ENCODE results near the gene CCDC50. TPM values are rescaled to one million over a fixed set of nuclear protein-coding genes. Genes with fewer than 3 reads are reported as not detected.

Gene CCDC50
- total RNA-seq, 5 donors from 2014 or later (not counting 1 experiment from before 2014, with no cell fraction given): 4.0 to 9.7 (median 9.7) TPM

GRCh38 chr3:191417457-191417729, 88.2 kb downstream of the CCDC50 start:
- Histone ChIP-seq H3K4me3 (ENCODE audit: control insufficient read depth in 1 of 2, extremely low read depth in 1 of 2, low read length in 1 of 2) (no peak overlapping the region), H3K27me3 (replicated peaks in 1 of 2; ENCODE audit: control insufficient read depth in 2 of 2, extremely low read depth in 1 of 2, insufficient read depth in 2 of 2, low read length in 1 of 2) (no peaks in the 10 kb centered on the region), H3K36me3 (ENCODE audit: control insufficient read depth in 2 of 2, extremely low read depth in 1 of 2, insufficient read depth in 1 of 2, low read length in 1 of 2) (no peaks in the 10 kb centered on the region), H3K27ac (ENCODE audit: low read length) (no peak overlapping the region), H3K4me1 (ENCODE audit: control insufficient read depth in 1 of 2, extremely low read depth in 1 of 2, insufficient read depth in 2 of 2, low read length in 2 of 2) (no peaks in the 10 kb centered on the region), H3K9me3 (no peaks in the 10 kb centered on the region)
- ATAC-seq (replicated peaks in 1 of 4): no peak
- CTCF ChIA-PET: no interaction called here
- peaks cover 1 to 5% of the 10 kb centered on the region in 2 donors for H3K27me3 Mint-ChIP-seq
- H3K4me1 Mint-ChIP-seq: no peaks in the 10 kb centered on the region
- H3K4me3 Mint-ChIP-seq: no peak overlapping the region
- POLR2A ChIA-PET: no interaction called here
- H3K27ac Mint-ChIP-seq: no peak overlapping the region
- no peak for DNase-seq
- WGBS (ENCODE audit: insufficient coverage): no CpG with 5 or more reads among the region's 6 CpGs
- H3K9me3 Mint-ChIP-seq: peaks cover 0 to 5% (median 2%) of the 10 kb centered on the region in 3 donors
- no peaks in the 10 kb centered on the region for H3K36me3 Mint-ChIP-seq

- peaks cover 0 to 5% (median 2%) of the 10 kb centered on the region in 3 donors for H3K9me3 Mint-ChIP-seq
- H3K9me3 ChIP-seq: no peaks in the 10 kb centered on the region
- H3K27ac ChIP-seq (ENCODE audit: low read length): no peak overlapping the region
- 86% methylated on average over 1 of the region's 2 CpGs for WGBS (ENCODE audit: insufficient coverage)
- no peaks in the 10 kb centered on the region for H3K27me3 ChIP-seq (replicated peaks in 1 of 2; ENCODE audit: control insufficient read depth in 2 of 2, extremely low read depth in 1 of 2, insufficient read depth in 2 of 2, low read length in 1 of 2)
- no peak overlapping the region for H3K4me3 Mint-ChIP-seq
- ATAC-seq (replicated peaks in 1 of 4) (no peak), DNase-seq (no peak)
- H3K36me3 Mint-ChIP-seq: no peaks in the 10 kb centered on the region
- H3K27ac Mint-ChIP-seq: no peak overlapping the region
- ChIA-PET POLR2A (no interaction called here), CTCF (no interaction called here)
- H3K4me1 Mint-ChIP-seq: no peaks in the 10 kb centered on the region
- peaks cover 1 to 5% of the 10 kb centered on the region in 2 donors for H3K27me3 Mint-ChIP-seq
- H3K4me3 ChIP-seq (ENCODE audit: control insufficient read depth in 1 of 2, extremely low read depth in 1 of 2, low read length in 1 of 2): no peak overlapping the region
- no peaks in the 10 kb centered on the region for H3K36me3 ChIP-seq (ENCODE audit: control insufficient read depth in 2 of 2, extremely low read depth in 1 of 2, insufficient read depth in 1 of 2, low read length in 1 of 2)
- no peaks in the 10 kb centered on the region for H3K4me1 ChIP-seq (ENCODE audit: control insufficient read depth in 1 of 2, extremely low read depth in 1 of 2, insufficient read depth in 2 of 2, low read length in 2 of 2)
Observed at GRCh38 chr3:191420771-191421170, 91.6 kb downstream of the CCDC50 start.

GRCh38 chr3:191424881-191425280, 95.7 kb downstream of the CCDC50 start:
- no peak for ATAC-seq (replicated peaks in 1 of 4)
- H3K27me3 Mint-ChIP-seq: peaks cover 0 to 5% of the 10 kb centered on the region in 2 donors
- Histone ChIP-seq H3K27ac (ENCODE audit: low read length) (no peak overlapping the region), H3K4me3 (ENCODE audit: control insufficient read depth in 1 of 2, extremely low read depth in 1 of 2, low read length in 1 of 2) (no peak overlapping the region), H3K9me3 (no peaks in the 10 kb centered on the region), H3K27me3 (replicated peaks in 1 of 2; ENCODE audit: control insufficient read depth in 2 of 2, extremely low read depth in 1 of 2, insufficient read depth in 2 of 2, low read length in 1 of 2) (no peaks in the 10 kb centered on the region), H3K36me3 (ENCODE audit: control insufficient read depth in 2 of 2, extremely low read depth in 1 of 2, insufficient read depth in 1 of 2, low read length in 1 of 2) (no peaks in the 10 kb centered on the region), H3K4me1 (ENCODE audit: control insufficient read depth in 1 of 2, extremely low read depth in 1 of 2, insufficient read depth in 2 of 2, low read length in 2 of 2) (no peaks in the 10 kb centered on the region)
- H3K4me1 Mint-ChIP-seq: no peaks in the 10 kb centered on the region
- no peaks in the 10 kb centered on the region for H3K36me3 Mint-ChIP-seq
- WGBS (ENCODE audit: insufficient coverage): 60% methylated on average over 3 of the region's 3 CpGs
- no peak overlapping the region for H3K27ac Mint-ChIP-seq
- ChIA-PET POLR2A (no interaction called here), CTCF (no interaction called here)
- H3K9me3 Mint-ChIP-seq: peaks cover 2 to 6% (median 3%) of the 10 kb centered on the region in 3 donors
- no peak for DNase-seq
- no peak overlapping the region for H3K4me3 Mint-ChIP-seq

- Mint-ChIP-seq H3K4me3 (no peak overlapping the region), H3K27ac (no peak overlapping the region), H3K36me3 (no peaks in the 10 kb centered on the region), H3K27me3 (peaks cover 0 to 2% of the 10 kb centered on the region in 2 donors), H3K9me3 (peaks cover 2 to 4% (median 3%) of the 10 kb centered on the region in 3 donors), H3K4me1 (no peaks in the 10 kb centered on the region)
- 92% methylated on average over 4 of the region's 11 CpGs for whole genome bisulfite sequencing (ENCODE audit: insufficient coverage)
- Histone ChIP-seq H3K27me3 (replicated peaks in 1 of 2; ENCODE audit: control insufficient read depth in 2 of 2, extremely low read depth in 1 of 2, insufficient read depth in 2 of 2, low read length in 1 of 2) (no peaks in the 10 kb centered on the region), H3K27ac (ENCODE audit: low read length) (no peak overlapping the region), H3K9me3 (no peaks in the 10 kb centered on the region), H3K4me3 (ENCODE audit: control insufficient read depth in 1 of 2, extremely low read depth in 1 of 2, low read length in 1 of 2) (no peak overlapping the region), H3K36me3 (ENCODE audit: control insufficient read depth in 2 of 2, extremely low read depth in 1 of 2, insufficient read depth in 1 of 2, low read length in 1 of 2) (no peaks in the 10 kb centered on the region), H3K4me1 (ENCODE audit: control insufficient read depth in 1 of 2, extremely low read depth in 1 of 2, insufficient read depth in 2 of 2, low read length in 2 of 2) (no peaks in the 10 kb centered on the region)
- CTCF ChIA-PET: no interaction called here
- ATAC-seq (replicated peaks in 1 of 4): no peak
- POLR2A ChIA-PET: no interaction called here
- DNase-seq: no peak
Observed at GRCh38 chr3:191425322-191425734, 96.1 kb downstream of the CCDC50 start.

- Histone ChIP-seq H3K9me3 (no peaks in the 10 kb centered on the region), H3K27me3 (replicated peaks in 1 of 2; ENCODE audit: control insufficient read depth in 2 of 2, extremely low read depth in 1 of 2, insufficient read depth in 2 of 2, low read length in 1 of 2) (no peaks in the 10 kb centered on the region), H3K4me3 (ENCODE audit: control insufficient read depth in 1 of 2, extremely low read depth in 1 of 2, low read length in 1 of 2) (no peak overlapping the region), H3K4me1 (ENCODE audit: control insufficient read depth in 1 of 2, extremely low read depth in 1 of 2, insufficient read depth in 2 of 2, low read length in 2 of 2) (no peaks in the 10 kb centered on the region), H3K27ac (ENCODE audit: low read length) (no peak overlapping the region), H3K36me3 (ENCODE audit: control insufficient read depth in 2 of 2, extremely low read depth in 1 of 2, insufficient read depth in 1 of 2, low read length in 1 of 2) (no peaks in the 10 kb centered on the region)
- no peak overlapping the region for H3K4me3 Mint-ChIP-seq
- no peaks in the 10 kb centered on the region for H3K4me1 Mint-ChIP-seq
- no peaks in the 10 kb centered on the region for H3K36me3 Mint-ChIP-seq
- WGBS (ENCODE audit: insufficient coverage): no CpG with 5 or more reads among the region's 1 CpG
- no peak for DNase-seq
- peaks cover 0 to 2% of the 10 kb centered on the region in 2 donors for H3K27me3 Mint-ChIP-seq
- CTCF ChIA-PET: no interaction called here
- peaks cover 2 to 5% (median 4%) of the 10 kb centered on the region in 3 donors for H3K9me3 Mint-ChIP-seq
- no peak for ATAC-seq (replicated peaks in 1 of 4)
- no peak overlapping the region for H3K27ac Mint-ChIP-seq
- POLR2A ChIA-PET: no interaction called here
Observed at GRCh38 chr3:191426311-191426710, 97.1 kb downstream of the CCDC50 start.

GRCh38 chr3:191428177-191428576, 99.0 kb downstream of the CCDC50 start:
- no peak overlapping the region for H3K27ac Mint-ChIP-seq
- Histone ChIP-seq H3K4me1 (ENCODE audit: control insufficient read depth in 1 of 2, extremely low read depth in 1 of 2, insufficient read depth in 2 of 2, low read length in 2 of 2) (no peaks in the 10 kb centered on the region), H3K27me3 (replicated peaks in 1 of 2; ENCODE audit: control insufficient read depth in 2 of 2, extremely low read depth in 1 of 2, insufficient read depth in 2 of 2, low read length in 1 of 2) (no peaks in the 10 kb centered on the region), H3K36me3 (ENCODE audit: control insufficient read depth in 2 of 2, extremely low read depth in 1 of 2, insufficient read depth in 1 of 2, low read length in 1 of 2) (no peaks in the 10 kb centered on the region), H3K9me3 (no peaks in the 10 kb centered on the region), H3K4me3 (ENCODE audit: control insufficient read depth in 1 of 2, extremely low read depth in 1 of 2, low read length in 1 of 2) (no peak overlapping the region), H3K27ac (ENCODE audit: low read length) (no peak overlapping the region)
- peaks cover 0 to 2% of the 10 kb centered on the region in 2 donors for H3K27me3 Mint-ChIP-seq
- no peaks in the 10 kb centered on the region for H3K36me3 Mint-ChIP-seq
- WGBS (ENCODE audit: insufficient coverage): no CpG with 5 or more reads among the region's 1 CpG
- DNase-seq (no peak), ATAC-seq (replicated peaks in 1 of 4) (no peak)
- CTCF ChIA-PET: no interaction called here
- H3K4me3 Mint-ChIP-seq: no peak overlapping the region
- H3K9me3 Mint-ChIP-seq: peaks cover 2 to 7% (median 4%) of the 10 kb centered on the region in 3 donors
- H3K4me1 Mint-ChIP-seq: no peaks in the 10 kb centered on the region
- POLR2A ChIA-PET: no interaction called here

- Histone ChIP-seq H3K4me1 (ENCODE audit: control insufficient read depth in 1 of 2, extremely low read depth in 1 of 2, insufficient read depth in 2 of 2, low read length in 2 of 2) (no peaks in the 10 kb centered on the region), H3K27me3 (replicated peaks in 1 of 2; ENCODE audit: control insufficient read depth in 2 of 2, extremely low read depth in 1 of 2, insufficient read depth in 2 of 2, low read length in 1 of 2) (no peaks in the 10 kb centered on the region), H3K36me3 (ENCODE audit: control insufficient read depth in 2 of 2, extremely low read depth in 1 of 2, insufficient read depth in 1 of 2, low read length in 1 of 2) (no peaks in the 10 kb centered on the region), H3K27ac (ENCODE audit: low read length) (no peak overlapping the region), H3K4me3 (ENCODE audit: control insufficient read depth in 1 of 2, extremely low read depth in 1 of 2, low read length in 1 of 2) (no peak overlapping the region), H3K9me3 (no peaks in the 10 kb centered on the region)
- DNase-seq (no peak), ATAC-seq (replicated peaks in 1 of 4) (no peak)
- Mint-ChIP-seq H3K4me3 (no peak overlapping the region), H3K27ac (no peak overlapping the region), H3K27me3 (peaks cover 0 to 2% of the 10 kb centered on the region in 2 donors), H3K4me1 (no peaks in the 10 kb centered on the region), H3K9me3 (peaks cover 0 to 7% (median 4%) of the 10 kb centered on the region in 3 donors), H3K36me3 (no peaks in the 10 kb centered on the region)
- ChIA-PET POLR2A (no interaction called here), CTCF (no interaction called here)
- WGBS (ENCODE audit: insufficient coverage): 58% methylated on average over 4 of the region's 4 CpGs
Observed at GRCh38 chr3:191430103-191430502, 100.9 kb downstream of the CCDC50 start.

Data from T-cell (primary cell).